Measurements from ENCODE around the gene CLEC16A. TPM values are rescaled to one million over a fixed set of nuclear protein-coding genes. Genes with fewer than 3 reads are reported as not detected.
A peak's percentile ranks its signal among the peaks of the same experiment; 100 is the strongest.
"Not testable (repeated sequence)": the region's sequence is repeated elsewhere in the genome, so short reads cannot be mapped to it uniquely, and the experiment has no call there.

The CLEC16A gene
- total and polyA plus RNA-seq, 2 experiments from 2014 or later, result 9.9 to 24.1 TPM

GRCh38 chr16:10941127-10941933 lies 3.0 kb upstream of the CLEC16A start (continued):
- TF ChIP-seq STAT1 (IDR thresholded peaks at IDR 0.05; ENCODE audit: unreplicated experiment) (no peak), JUNB (IDR thresholded peaks at IDR 0.05; ENCODE audit: unreplicated experiment) (no peak)

GRCh38 chr16:10941935-10942351 lies 2.4 kb upstream of the CLEC16A start:
- Mint-ChIP-seq H3K4me3 (peak overlapping the region; percentile 92), H3K4me1 (peaks cover 46% of the 10 kb centered on the region)
- H3K27me3 ChIP-seq (ENCODE audit: insufficient read depth); H3K9me3 Mint-ChIP-seq; H3K27ac ChIP-seq (ENCODE audit: low read depth); H3K27me3 Mint-ChIP-seq (ENCODE audit: insufficient read depth, low read depth, poor library complexity); H3K36me3 ChIP-seq (ENCODE audit: insufficient read depth); H3K36me3 Mint-ChIP-seq (ENCODE audit: low read depth); H3F3A ChIP-seq (replicated peaks; ENCODE audit: low read depth); H3K27ac Mint-ChIP-seq; H2AFZ ChIP-seq; H3K9me2 ChIP-seq (ENCODE audit: insufficient read depth); DNase-seq (ENCODE audit: low spot score): not testable (repeated sequence)
- peaks cover 46% of the 10 kb centered on the region for H3K79me2 ChIP-seq (replicated peaks; ENCODE audit: insufficient read depth)
- peak overlapping the region; percentile 96 for H3K4me2 ChIP-seq
- ATAC-seq, result peak; percentile 16
- H3K4me3 ChIP-seq, result peak overlapping the region; percentile 65
- H4K20me1 ChIP-seq (replicated peaks; ENCODE audit: insufficient read depth), result peaks cover 36% of the 10 kb centered on the region
- H3K4me1 ChIP-seq (ENCODE audit: insufficient read depth), result peaks cover 35% of the 10 kb centered on the region

DNA sequence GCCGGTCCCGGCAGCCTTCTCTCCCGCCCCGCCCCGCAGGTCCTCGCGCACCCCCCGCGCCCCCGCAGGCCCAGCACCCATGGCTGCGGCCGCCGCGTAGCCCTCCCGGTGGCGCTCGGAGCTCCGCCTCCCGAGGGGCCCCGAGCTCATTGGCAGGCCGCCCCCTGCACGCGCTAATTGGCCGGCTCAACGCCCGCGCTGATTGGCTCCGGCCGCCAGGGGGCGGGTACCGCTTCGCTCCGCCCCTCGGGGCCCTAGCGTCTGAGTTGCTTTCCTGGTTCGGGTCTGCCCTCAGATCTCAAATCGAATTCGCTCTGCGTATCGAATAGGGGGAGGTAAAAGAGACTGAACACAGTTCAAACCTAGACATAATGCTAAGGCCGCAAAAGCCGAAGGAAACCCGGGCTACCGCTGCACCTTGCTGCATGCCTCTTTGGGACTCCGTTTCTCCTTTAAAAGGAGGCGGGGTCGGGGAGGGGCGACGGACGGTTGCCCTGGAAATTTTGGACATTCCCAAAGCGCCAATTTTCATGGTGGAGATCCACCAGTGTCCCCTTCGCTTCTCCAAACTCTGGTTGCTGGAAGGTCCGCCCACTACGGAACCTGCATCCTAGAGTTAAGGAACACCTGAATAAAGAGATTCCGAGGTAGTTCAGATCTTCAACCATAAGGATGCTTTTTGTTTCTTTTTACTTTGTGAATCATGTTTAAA lies 1.9 kb upstream of the CLEC16A start, which contains the start of gene DEXI:
Gene DEXI, minus strand, starts transcription at position 117 of the 712 bp plus-strand sequence. CDS start 463 bp downstream, outside the sequence.
- no peaks in the 10 kb centered on the region; the same call in 2 of the 3 replicates for H3K36me3 Mint-ChIP-seq (ENCODE audit: low read depth)
- Histone ChIP-seq H3F3A (replicated peaks; ENCODE audit: low read depth) (0 out of 2 replicates have a peak, but pooled peaks cover 8% of the 10 kb centered on the region), H3K4me2 (peak within 1 kb of the TSS; percentile 96), H4K20me1 (replicated peaks; ENCODE audit: insufficient read depth) (peaks cover 33% of the 10 kb centered on the region), H3K79me2 (replicated peaks; ENCODE audit: insufficient read depth) (peaks cover 52% of the 10 kb centered on the region), H3K4me3 (peak within 1 kb of the TSS; percentile 65), H3K36me3 (ENCODE audit: insufficient read depth) (no peaks in the 10 kb centered on the region; the same call in 1 of the 2 replicates), H3K9me2 (ENCODE audit: insufficient read depth) (no peaks in the 10 kb centered on the region), H3K4me1 (ENCODE audit: insufficient read depth) (peaks cover 41% of the 10 kb centered on the region), H3K27ac (ENCODE audit: low read depth) (0 out of 2 replicates have a peak within 1 kb of the TSS, but pooled peaks have one; percentile 30), H3K27me3 (ENCODE audit: insufficient read depth) (0 out of 2 replicates have a peak, but pooled peaks cover 5% of the 10 kb centered on the region), H2AFZ (peak within 1 kb of the TSS; percentile 94; the same call in 1 of the 2 replicates)
- no peaks in the 10 kb centered on the region for H3K9me3 Mint-ChIP-seq
- peak within 1 kb of the TSS; percentile 70; the same call in 1 of the 2 replicates for H3K27ac Mint-ChIP-seq
- 0 out of 2 replicates have a peak, but pooled peaks have one; percentile 30 for TF ChIP-seq ETS1 (IDR thresholded peaks at IDR 0.05)
- TF ChIP-seq, protein P1, sequence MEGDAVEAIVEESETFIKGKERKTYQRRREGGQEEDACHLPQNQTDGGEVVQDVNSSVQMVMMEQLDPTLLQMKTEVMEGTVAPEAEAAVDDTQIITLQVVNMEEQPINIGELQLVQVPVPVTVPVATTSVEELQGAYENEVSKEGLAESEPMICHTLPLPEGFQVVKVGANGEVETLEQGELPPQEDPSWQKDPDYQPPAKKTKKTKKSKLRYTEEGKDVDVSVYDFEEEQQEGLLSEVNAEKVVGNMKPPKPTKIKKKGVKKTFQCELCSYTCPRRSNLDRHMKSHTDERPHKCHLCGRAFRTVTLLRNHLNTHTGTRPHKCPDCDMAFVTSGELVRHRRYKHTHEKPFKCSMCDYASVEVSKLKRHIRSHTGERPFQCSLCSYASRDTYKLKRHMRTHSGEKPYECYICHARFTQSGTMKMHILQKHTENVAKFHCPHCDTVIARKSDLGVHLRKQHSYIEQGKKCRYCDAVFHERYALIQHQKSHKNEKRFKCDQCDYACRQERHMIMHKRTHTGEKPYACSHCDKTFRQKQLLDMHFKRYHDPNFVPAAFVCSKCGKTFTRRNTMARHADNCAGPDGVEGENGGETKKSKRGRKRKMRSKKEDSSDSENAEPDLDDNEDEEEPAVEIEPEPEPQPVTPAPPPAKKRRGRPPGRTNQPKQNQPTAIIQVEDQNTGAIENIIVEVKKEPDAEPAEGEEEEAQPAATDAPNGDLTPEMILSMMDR (conservative IDR thresholded peaks at IDR 0.05; ENCODE audit: low read depth in 2 of 2), result no peak
- peak; percentile 84 for TF ChIP-seq POLR2AphosphoS5 (IDR thresholded peaks at IDR 0.05; ENCODE audit: low read depth)
- TF ChIP-seq, protein P2, sequence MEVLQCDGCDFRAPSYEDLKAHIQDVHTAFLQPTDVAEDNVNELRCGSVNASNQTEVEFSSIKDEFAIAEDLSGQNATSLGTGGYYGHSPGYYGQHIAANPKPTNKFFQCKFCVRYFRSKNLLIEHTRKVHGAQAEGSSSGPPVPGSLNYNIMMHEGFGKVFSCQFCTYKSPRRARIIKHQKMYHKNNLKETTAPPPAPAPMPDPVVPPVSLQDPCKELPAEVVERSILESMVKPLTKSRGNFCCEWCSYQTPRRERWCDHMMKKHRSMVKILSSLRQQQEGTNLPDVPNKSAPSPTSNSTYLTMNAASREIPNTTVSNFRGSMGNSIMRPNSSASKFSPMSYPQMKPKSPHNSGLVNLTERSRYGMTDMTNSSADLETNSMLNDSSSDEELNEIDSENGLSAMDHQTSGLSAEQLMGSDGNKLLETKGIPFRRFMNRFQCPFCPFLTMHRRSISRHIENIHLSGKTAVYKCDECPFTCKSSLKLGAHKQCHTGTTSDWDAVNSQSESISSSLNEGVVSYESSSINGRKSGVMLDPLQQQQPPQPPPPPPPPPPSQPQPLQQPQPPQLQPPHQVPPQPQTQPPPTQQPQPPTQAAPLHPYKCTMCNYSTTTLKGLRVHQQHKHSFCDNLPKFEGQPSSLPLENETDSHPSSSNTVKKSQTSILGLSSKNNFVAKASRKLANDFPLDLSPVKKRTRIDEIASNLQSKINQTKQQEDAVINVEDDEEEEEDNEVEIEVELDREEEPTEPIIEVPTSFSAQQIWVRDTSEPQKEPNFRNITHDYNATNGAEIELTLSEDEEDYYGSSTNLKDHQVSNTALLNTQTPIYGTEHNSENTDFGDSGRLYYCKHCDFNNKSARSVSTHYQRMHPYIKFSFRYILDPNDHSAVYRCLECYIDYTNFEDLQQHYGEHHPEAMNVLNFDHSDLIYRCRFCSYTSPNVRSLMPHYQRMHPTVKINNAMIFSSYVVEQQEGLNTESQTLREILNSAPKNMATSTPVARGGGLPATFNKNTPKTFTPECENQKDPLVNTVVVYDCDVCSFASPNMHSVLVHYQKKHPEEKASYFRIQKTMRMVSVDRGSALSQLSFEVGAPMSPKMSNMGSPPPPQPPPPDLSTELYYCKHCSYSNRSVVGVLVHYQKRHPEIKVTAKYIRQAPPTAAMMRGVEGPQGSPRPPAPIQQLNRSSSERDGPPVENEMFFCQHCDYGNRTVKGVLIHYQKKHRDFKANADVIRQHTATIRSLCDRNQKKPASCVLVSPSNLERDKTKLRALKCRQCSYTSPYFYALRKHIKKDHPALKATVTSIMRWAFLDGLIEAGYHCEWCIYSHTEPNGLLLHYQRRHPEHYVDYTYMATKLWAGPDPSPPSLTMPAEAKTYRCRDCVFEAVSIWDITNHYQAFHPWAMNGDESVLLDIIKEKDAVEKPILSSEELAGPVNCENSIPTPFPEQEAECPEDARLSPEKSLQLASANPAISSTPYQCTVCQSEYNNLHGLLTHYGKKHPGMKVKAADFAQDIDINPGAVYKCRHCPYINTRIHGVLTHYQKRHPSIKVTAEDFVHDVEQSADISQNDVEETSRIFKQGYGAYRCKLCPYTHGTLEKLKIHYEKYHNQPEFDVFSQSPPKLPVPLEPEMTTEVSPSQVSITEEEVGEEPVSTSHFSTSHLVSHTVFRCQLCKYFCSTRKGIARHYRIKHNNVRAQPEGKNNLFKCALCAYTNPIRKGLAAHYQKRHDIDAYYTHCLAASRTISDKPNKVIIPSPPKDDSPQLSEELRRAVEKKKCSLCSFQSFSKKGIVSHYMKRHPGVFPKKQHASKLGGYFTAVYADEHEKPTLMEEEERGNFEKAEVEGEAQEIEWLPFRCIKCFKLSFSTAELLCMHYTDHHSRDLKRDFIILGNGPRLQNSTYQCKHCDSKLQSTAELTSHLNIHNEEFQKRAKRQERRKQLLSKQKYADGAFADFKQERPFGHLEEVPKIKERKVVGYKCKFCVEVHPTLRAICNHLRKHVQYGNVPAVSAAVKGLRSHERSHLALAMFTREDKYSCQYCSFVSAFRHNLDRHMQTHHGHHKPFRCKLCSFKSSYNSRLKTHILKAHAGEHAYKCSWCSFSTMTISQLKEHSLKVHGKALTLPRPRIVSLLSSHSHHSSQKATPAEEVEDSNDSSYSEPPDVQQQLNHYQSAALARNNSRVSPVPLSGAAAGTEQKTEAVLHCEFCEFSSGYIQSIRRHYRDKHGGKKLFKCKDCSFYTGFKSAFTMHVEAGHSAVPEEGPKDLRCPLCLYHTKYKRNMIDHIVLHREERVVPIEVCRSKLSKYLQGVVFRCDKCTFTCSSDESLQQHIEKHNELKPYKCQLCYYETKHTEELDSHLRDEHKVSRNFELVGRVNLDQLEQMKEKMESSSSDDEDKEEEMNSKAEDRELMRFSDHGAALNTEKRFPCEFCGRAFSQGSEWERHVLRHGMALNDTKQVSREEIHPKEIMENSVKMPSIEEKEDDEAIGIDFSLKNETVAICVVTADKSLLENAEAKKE (CRISPR knock-in tag; IDR thresholded peaks at IDR 0.05), result no peak
- TF ChIP-seq CREB1 (CRISPR knock-in tag; IDR thresholded peaks at IDR 0.05; ENCODE audit: low read depth), result peak; percentile 48
- H3K4me3 Mint-ChIP-seq, result peak within 1 kb of the TSS; percentile 92
- peaks cover 51% of the 10 kb centered on the region for H3K4me1 Mint-ChIP-seq
- H3K27me3 Mint-ChIP-seq (ENCODE audit: insufficient read depth, low read depth, poor library complexity), result peaks cover 6% of the 10 kb centered on the region
- ATAC-seq (peak; percentile 69), DNase-seq (ENCODE audit: low spot score) (peak; percentile 94)

All from GM23338 (cell line).